ENCODE results near the gene UPF2.

Gene UPF2

DNA sequence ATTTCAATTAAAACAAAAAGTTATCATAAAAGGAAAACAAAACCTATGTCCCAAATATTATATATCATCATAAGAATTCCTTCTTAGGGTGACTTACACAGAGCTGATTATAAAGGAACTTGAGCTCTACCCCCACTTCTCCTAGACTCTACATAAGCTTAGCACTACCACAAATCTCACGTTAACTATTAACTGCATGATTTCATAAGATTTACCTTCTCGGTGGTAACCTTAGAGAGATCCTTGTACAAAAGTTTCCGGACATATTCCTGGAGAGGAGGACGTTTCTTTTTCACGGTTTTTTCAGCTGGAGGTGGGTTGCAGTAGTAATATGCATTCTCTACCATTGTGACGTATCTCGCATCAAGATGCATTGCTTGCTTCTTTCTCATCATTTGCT is 83.7 kb downstream of the UPF2 start:
- DNase-seq (ENCODE audit: low read depth): no peak

- DNase-seq (ENCODE audit: low read depth): no peak
These were observed 90.9 kb downstream of the UPF2 start for GRCh38 chr10:11951695-11952094.

DNA sequence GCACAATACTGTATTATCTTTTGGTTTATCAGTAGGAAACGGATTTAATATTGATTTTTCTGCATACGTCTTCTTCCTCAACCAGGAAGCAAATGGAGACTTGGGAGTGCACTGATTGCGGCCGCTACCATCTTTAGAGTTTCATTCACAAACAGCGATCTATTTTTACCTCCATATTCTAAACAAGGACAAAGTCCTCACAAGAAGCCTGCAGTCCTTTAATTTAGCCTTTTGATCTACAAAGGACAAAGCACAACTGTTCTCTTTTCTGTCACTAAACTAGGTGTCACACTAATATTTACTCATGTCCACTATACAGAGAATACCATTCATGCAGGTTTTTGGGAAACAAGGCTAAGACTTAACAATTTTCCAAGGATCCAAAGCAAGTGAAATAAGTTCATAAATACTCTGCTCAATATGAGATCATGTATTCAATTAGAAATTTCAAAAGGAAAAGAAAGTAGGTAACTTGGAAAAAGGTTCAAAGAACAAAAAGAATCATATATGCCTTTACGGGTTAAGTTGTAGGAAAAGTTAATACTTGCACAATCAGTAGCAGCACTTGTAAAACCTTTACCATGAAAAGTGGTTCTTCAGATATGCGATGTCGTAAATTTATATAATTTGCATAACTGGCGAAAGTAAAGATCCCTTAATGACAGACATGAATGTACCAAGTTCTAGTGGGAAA is 92.1 kb downstream of the UPF2 start:
- no peak for DNase-seq (ENCODE audit: low read depth)

DNA sequence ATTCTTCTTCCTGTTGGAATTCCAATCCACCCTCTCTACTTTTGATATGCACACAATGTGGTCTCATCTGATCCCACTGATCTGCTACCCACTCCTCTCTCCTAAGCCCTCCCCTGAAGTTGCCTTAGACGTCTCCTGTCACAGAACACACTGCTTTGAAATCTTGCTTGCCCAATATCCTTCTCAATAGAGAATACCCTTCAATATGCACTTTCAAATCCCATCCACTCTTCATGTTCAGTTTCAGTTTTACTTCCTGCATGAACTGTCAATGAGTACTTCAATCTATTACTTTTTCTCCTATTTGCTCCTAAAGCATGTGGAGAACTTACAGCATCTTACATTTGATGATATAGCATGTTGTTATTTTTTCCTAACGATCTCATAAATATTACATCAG is 93.5 kb downstream of the UPF2 start:
- DNase-seq (ENCODE audit: low read depth): no peak

- no peak for DNase-seq (ENCODE audit: low read depth)
These were observed 96.0 kb downstream of the UPF2 start for GRCh38 chr10:11946652-11947051.

DNA sequence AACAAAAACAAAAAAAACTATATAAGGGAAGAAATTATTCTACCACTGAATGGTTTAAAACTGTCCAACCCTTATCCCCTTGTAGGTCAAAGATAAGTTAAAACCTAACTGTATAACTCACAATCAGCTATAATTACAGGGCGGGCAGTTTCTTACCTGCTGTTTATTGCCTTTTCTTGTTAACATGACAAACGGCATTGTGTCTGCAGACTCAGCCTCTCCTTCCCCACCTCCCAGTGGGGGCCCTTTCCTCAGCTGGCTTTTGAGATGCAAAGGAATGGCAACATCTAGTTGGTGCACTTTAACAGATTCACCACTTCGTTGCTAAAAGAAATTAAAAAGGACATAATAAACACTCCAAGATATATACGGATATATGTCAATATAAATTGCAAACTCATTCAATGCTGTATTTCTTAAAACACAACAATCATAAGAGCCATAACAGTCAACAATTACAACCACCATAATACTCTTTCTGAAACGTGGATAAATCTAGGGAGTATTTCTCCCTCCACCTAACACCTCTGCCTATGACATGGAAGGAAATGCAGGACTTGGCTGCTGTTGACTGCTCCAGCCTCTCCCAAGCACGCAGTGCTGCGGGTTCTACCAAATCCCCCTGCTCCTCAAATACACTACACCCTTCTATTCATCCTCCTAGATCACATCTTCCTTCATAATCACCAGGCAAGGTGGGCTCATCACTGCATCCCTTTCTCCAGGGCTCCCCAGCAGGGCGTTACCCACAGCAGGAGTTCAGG is 106.0 kb downstream of the UPF2 start:
- no peak for DNase-seq (ENCODE audit: low read depth)

GRCh38 chr10:11934262-11934661 is 108.3 kb downstream of the UPF2 start:
- no peak for DNase-seq (ENCODE audit: low read depth)

- DNase-seq (ENCODE audit: low read depth): no peak
These were observed 108.9 kb downstream of the UPF2 start for GRCh38 chr10:11933577-11934223.

- no peak for DNase-seq (ENCODE audit: low read depth)
These were observed 111.6 kb downstream of the UPF2 start for GRCh38 chr10:11931038-11931437.

GRCh38 chr10:11930312-11930978 is 112.2 kb downstream of the UPF2 start:
- DNase-seq (ENCODE audit: low read depth): no peak

DNA sequence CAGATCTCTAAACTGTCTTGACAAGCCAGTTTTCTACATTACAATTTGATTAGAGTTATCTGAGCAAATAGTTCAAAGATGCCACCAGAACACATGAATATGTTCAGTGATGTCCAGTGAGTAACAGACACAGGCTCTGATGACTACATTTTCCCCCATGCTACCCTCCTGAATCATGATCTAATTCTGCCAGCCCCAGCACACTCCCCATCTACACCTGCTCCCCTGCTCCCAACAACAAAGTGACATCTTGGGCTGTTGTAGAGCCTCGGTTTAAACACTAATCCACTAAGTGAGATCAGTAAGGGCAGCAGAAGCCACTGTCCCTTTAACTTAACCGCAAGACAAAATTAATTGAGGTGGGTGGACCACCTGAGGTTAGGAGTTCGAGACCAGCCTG is 114.9 kb downstream of the UPF2 start:
- DNase-seq (ENCODE audit: low read depth): no peak

DNA sequence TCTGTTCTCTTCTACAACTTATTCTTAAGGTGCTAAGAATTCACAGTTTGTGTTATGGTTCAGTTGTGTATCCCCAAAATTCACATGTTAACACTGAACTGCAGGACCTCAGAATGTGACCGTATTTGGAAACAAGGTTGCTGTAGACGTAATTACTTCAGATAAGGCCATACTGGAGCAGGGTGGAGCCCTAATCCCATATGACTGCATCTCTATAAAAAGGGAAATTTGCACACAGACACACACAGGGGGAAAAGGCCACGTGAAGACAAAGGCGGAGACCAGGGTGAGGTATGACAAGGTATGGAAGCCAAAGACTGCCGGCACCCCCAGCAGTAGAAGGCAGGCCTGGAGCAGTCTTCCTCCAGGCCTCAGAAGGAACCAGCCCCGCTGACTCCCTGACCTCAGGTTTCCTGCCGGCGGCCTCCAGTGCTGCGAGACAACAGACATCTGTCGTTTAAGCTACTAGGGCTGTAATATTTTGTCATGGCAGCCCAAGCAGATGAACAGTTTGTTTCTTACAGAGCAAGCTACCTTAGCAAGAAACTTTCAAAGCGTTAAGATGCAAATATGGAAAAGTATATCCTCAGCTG is 120.7 kb downstream of the UPF2 start:
- no peak for DNase-seq (ENCODE audit: low read depth)

DNA sequence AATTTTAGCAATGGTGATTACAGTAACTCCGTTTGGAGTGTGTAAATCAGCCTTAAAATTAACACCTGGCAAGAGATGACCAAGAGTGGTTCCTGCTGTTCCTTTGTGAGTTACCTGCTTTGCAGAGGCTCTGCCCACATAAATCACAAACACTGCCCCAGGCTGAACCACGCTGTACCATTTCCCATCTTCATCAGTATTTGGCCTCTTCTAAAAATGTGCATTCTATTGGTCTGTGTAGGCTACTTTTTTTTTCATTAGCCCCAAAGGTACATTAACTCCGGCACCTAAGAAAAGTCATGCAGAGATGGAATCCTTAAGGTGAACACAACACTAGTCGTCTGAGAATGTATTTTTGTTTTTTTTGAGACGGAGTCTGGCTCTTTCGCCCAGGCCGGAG is 123.3 kb downstream of the UPF2 start:
- no peak for DNase-seq (ENCODE audit: low read depth)

GRCh38 chr10:11918384-11918783 is 124.2 kb downstream of the UPF2 start:
- DNase-seq (ENCODE audit: low read depth): no peak

GRCh38 chr10:11913079-11913641 is 129.4 kb downstream of the UPF2 start:
- DNase-seq (ENCODE audit: low read depth): no peak

DNA sequence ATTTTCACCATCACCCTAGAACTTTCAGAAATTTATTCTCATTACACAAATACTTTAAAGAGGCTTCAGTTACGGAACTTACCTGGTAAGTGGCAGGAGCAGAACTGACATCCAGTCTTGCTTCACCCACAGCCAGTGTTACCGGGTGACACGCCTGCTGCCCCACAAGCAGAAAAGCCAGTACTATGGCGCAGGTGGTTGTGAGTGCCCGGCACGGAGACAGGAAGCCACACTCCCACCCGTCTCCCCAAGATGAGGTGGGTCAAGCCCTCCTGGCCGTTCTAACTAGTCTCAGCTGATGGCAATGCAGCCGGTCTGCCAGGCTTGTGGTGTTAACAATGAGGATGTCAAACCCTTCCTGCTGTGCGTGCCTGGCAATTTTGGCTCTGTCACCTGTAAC is 132.5 kb downstream of the UPF2 start:
- DNase-seq (ENCODE audit: low read depth): no peak

DNA sequence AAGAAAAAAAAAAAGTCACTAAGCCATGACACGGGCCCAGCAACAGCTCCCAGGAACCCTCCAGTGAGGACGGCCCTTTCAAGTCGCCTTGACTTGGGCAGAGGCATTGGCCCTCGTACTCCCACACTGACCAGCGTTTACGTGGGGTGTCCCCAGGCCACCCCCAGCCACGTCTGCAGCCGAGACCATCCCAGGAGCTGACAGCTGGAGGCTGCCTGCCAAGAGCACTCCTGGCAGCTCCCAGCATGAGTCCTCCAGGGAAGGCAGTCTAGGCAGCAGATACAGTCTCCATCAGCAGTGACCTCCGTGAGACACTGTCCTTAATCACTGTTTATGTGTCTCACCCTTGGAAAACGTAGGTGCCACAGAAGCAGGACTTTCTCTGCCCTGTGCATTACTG is 133.0 kb downstream of the UPF2 start:
- no peak for DNase-seq (ENCODE audit: low read depth)

DNA sequence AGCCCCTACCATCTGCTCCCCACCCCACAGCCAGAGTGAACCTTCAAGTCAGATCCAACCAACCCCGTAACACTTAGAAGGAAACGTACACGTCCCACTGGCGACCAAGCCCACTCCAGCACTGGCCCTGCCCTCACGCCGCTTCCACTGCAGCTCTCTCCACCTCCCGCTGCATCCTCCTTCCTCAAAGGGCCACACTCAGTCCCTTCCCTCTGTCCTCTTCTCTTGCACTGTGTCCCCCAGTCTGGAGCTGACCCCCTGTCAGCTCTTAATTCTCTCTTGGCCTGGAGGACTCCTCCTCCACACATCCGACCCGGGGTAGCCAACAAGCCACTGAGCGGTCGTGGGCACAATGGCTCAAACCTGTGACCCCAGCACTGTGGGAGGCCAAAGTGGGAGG is 133.6 kb downstream of the UPF2 start:
- no peak for DNase-seq (ENCODE audit: low read depth)

GRCh38 chr10:11908536-11908935 is 134.1 kb downstream of the UPF2 start:
- no peak for DNase-seq (ENCODE audit: low read depth)

DNA sequence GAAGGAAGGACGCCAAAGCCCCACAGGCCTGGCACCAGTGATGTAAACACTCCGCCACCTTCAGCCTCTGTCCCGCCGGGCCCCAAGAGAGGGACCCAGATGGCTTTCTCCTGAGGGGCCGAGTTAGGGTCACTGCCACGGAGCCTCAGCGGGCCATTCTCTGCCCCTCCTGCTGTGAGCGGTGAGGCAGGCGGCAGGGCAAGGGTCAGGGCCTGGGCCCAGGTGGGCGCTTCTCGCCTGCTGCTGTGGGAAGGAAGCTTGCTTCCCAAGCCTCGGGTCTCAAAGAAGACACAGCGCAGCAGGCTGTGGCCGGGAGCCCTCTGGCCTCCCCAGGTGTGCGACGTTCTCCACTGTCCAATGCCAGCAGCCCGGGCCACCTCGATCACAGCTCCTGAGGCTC is 134.7 kb downstream of the UPF2 start:
- no peak for DNase-seq (ENCODE audit: low read depth)

GRCh38 chr10:11906714-11907113 is 135.9 kb downstream of the UPF2 start:
- DNase-seq (ENCODE audit: low read depth): no peak

GRCh38 chr10:11902646-11903045 is 140.0 kb downstream of the UPF2 start:
- DNase-seq (ENCODE audit: low read depth): no peak
